ENCODE results near the gene VSIG1. TPM values are rescaled to one million over a fixed set of nuclear protein-coding genes. Genes with fewer than 3 reads are reported as not detected.

The VSIG1 gene
- total RNA-seq, 1 donor from 2014 or later = not detected

DNA sequence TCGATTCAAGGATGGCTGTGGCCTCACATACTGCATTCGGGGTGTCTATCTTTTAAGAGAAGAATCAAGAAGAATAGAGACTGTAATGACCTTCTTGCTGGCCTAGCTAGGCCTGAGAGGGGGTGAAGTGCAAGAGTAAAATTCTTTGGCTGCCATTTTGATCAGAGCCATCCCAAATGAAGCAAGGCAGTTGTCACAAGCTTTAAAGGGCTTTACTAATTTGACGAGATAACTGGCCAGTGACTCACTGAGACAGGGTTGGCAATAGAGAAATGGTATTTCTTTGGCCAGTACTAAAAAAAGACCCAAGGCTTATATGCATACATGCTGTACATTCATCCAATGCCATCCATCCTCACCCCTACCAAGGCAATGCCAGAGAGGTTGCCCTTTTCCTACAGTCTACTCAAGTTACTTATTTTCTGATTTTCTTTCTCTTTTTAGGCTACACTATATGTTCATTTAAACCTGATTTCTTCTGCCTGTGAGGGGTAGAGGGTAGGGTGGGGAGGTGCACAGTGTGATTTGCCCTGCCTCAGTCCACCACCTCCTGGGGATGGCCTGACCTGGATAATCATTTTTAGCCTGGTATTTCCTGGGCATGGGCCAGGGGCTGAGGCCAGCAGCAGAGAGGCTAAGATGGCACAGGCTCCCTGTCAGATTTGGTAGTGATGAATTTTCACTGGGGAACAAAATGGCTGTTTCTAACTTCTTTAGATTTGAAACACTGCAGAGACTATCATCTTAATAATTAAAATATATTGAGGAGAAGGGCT is 78.9 kb downstream of the VSIG1 start:
- peak overlapping the region; percentile 61 for H3K27ac ChIP-seq (ENCODE audit: low read depth, low read length)
- no peaks in the 10 kb centered on the region for H3K27me3 ChIP-seq (ENCODE audit: control insufficient read depth in 3 of 3, insufficient read depth in 3 of 3, low read length in 3 of 3)
- H3K4me1 ChIP-seq (ENCODE audit: control insufficient read depth in 3 of 3, insufficient read depth in 3 of 3, low read length in 3 of 3) = peaks cover 7 to 20% (median 13%) of the 10 kb centered on the region in 3 donors
- no peaks in the 10 kb centered on the region for H3K36me3 ChIP-seq (ENCODE audit: control insufficient read depth in 3 of 3, insufficient read depth in 3 of 3, low read length in 3 of 3)
- no peak overlapping the region for H3K4me3 ChIP-seq (ENCODE audit: low read length in 3 of 3)
- H3K9ac ChIP-seq (ENCODE audit: low read depth in 1 of 3, low read length in 3 of 3) = no peak overlapping the region
- H3K9me3 ChIP-seq (ENCODE audit: control insufficient read depth in 3 of 3, low read length in 3 of 3) = no peaks in the 10 kb centered on the region

DNA sequence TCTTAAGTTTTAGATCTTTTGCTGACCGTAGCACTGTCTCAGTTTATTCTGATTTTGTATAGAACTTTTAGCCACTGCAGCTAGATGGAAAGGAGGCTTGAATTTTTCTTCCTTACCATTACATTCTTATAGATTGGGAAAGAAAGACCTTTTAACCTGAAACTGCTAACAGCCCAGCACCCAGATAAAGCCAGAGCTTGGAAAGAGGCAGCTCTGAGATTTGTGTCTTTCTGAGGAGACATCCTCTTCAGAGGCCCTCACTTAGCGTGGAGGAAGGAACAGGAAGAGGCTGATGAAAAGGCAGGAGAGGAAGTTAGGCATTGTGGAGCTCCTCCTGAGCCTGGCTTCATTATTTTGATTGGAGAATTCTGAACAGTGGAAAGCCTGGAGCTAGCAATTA is 81.8 kb downstream of the VSIG1 start:
- no peak overlapping the region for H3K9ac ChIP-seq (ENCODE audit: low read depth in 1 of 3, low read length in 3 of 3)
- H3K4me1 ChIP-seq (ENCODE audit: control insufficient read depth in 3 of 3, insufficient read depth in 3 of 3, low read length in 3 of 3) = peaks cover 0 to 14% (median 9%) of the 10 kb centered on the region in 3 donors
- no peak overlapping the region for H3K27ac ChIP-seq (ENCODE audit: low read depth, low read length)
- no peaks in the 10 kb centered on the region for H3K27me3 ChIP-seq (ENCODE audit: control insufficient read depth in 3 of 3, insufficient read depth in 3 of 3, low read length in 3 of 3)
- H3K36me3 ChIP-seq (ENCODE audit: control insufficient read depth in 3 of 3, insufficient read depth in 3 of 3, low read length in 3 of 3) = peaks cover 0 to 6% (median 5%) of the 10 kb centered on the region in 3 donors
- H3K9me3 ChIP-seq (ENCODE audit: control insufficient read depth in 3 of 3, low read length in 3 of 3) = no peaks in the 10 kb centered on the region
- no peak overlapping the region for H3K4me3 ChIP-seq (ENCODE audit: low read length in 3 of 3)

DNA sequence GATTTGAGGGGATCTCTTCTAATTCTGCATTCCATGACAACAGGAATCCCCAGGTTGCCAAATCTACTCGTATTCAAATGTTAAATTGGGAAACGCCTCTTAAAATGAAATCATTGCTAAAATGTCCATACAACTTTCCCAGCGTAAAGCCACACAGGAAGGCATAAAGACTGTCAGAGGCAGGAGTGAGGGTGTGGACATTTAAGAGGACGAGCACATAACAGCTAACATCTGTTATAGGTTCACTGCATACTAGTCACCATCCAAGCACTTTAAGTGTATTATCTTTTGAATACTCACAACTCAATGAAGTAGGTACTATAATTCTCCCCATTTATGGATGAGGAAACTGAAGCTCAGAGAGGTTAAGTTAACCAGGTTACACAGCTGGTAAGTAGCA is 82.3 kb downstream of the VSIG1 start:
- H3K9ac ChIP-seq (ENCODE audit: low read depth in 1 of 3, low read length in 3 of 3) = no peak overlapping the region
- no peak overlapping the region for H3K4me3 ChIP-seq (ENCODE audit: low read length in 3 of 3)
- peaks cover 0 to 6% (median 5%) of the 10 kb centered on the region in 3 donors for H3K36me3 ChIP-seq (ENCODE audit: control insufficient read depth in 3 of 3, insufficient read depth in 3 of 3, low read length in 3 of 3)
- H3K4me1 ChIP-seq (ENCODE audit: control insufficient read depth in 3 of 3, insufficient read depth in 3 of 3, low read length in 3 of 3) = peaks cover 0 to 14% (median 9%) of the 10 kb centered on the region in 3 donors
- H3K27me3 ChIP-seq (ENCODE audit: control insufficient read depth in 3 of 3, insufficient read depth in 3 of 3, low read length in 3 of 3) = no peaks in the 10 kb centered on the region
- no peaks in the 10 kb centered on the region for H3K9me3 ChIP-seq (ENCODE audit: control insufficient read depth in 3 of 3, low read length in 3 of 3)
- no peak overlapping the region for H3K27ac ChIP-seq (ENCODE audit: low read depth, low read length)

Other genes starting within 250 kb of the VSIG1 start
- 17.7 TPM for gene MID2, start 219.2 kb upstream of the VSIG1 start, total RNA-seq
- gene TEX13B, start 62.7 kb upstream of the VSIG1 start, total RNA-seq = not detected
- 57.9 TPM for gene PSMD10, start 46.5 kb downstream of the VSIG1 start, total RNA-seq
- gene ATG4A, start 46.7 kb downstream of the VSIG1 start, total RNA-seq = 18.3 TPM

All from skeletal muscle tissue (tissue), 4 donors.